ENCODE results near the gene ATF7IP. TPM values are rescaled to one million over a fixed set of nuclear protein-coding genes. Genes with fewer than 3 reads are reported as not detected.

Gene ATF7IP, protein sequence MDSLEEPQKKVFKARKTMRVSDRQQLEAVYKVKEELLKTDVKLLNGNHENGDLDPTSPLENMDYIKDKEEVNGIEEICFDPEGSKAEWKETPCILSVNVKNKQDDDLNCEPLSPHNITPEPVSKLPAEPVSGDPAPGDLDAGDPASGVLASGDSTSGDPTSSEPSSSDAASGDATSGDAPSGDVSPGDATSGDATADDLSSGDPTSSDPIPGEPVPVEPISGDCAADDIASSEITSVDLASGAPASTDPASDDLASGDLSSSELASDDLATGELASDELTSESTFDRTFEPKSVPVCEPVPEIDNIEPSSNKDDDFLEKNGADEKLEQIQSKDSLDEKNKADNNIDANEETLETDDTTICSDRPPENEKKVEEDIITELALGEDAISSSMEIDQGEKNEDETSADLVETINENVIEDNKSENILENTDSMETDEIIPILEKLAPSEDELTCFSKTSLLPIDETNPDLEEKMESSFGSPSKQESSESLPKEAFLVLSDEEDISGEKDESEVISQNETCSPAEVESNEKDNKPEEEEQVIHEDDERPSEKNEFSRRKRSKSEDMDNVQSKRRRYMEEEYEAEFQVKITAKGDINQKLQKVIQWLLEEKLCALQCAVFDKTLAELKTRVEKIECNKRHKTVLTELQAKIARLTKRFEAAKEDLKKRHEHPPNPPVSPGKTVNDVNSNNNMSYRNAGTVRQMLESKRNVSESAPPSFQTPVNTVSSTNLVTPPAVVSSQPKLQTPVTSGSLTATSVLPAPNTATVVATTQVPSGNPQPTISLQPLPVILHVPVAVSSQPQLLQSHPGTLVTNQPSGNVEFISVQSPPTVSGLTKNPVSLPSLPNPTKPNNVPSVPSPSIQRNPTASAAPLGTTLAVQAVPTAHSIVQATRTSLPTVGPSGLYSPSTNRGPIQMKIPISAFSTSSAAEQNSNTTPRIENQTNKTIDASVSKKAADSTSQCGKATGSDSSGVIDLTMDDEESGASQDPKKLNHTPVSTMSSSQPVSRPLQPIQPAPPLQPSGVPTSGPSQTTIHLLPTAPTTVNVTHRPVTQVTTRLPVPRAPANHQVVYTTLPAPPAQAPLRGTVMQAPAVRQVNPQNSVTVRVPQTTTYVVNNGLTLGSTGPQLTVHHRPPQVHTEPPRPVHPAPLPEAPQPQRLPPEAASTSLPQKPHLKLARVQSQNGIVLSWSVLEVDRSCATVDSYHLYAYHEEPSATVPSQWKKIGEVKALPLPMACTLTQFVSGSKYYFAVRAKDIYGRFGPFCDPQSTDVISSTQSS
- 55.6 and 69.8 TPM in 2 replicates for total RNA-seq (2014; rRNA removed; shearing (Covaris generic))
- total RNA-seq (2022): 66.0 and 85.6 TPM in 2 replicates
- percentile 91 among the genes with signal in this experiment for Bru-seq, nascent RNA
- BruChase-seq, experiment 1, labeled RNA remaining after a 6-hour chase: percentile 70 among the genes with signal in this experiment
- percentile 81 among the genes with signal in this experiment for BruChase-seq, experiment 2, labeled RNA remaining after a 2-hour chase
- long read RNA-seq, full-length matches to known transcripts: 16 of 46 reads
- long read RNA-seq, partial matches to known transcripts: 11 of 46 reads
- long read RNA-seq, other reads (novel, unspliced or antisense): 19 of 46 reads

DNA sequence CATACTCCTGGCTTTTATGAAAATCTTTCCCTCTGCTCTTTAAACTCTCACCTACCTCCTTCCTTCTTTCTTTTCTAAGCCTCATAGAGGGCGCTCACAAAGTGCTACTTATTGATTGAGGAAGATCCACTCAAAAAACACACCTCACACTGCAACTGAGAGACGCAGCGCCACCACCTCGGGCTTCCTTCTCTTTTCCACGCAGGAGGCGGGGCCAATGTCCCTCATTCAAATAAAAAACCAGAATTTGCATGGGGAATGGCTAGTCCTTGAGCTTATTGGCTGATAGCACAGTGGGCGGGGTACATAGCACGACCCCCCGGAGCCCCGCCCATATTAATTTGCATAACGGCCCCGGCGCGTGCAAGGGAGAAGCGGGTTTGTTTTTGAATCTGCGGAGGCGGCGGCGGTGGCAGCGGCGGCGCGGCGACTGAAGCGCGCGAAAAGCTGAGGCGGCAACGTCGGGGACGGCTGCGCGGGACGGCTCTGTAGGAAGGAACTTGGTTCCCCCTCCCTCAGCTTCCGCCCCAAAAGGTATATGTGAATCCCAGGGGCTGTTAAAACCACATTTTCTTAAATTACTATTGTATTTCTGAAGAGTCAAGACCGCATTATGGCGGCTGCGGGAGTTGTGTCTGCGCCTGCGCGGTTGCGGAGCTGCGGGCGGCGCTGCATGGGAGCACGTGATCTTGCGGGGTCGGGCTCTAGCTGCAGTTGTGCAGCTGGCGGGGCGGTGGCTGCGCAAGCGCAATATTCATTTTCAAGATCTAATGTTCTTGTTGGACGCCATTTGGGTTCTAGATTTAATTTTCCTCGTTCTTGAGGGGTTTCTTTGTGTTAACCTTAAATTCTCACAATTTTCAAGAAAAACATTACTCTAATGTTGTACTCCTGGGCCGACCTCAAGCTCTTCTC lies at the start of gene ATF7IP:
Gene ATF7IP (plus strand): TSS at position 389 of the 915 bp plus-strand sequence. CDS start 58,234 bp downstream, outside the sequence.
- peak within 1 kb of the TSS; percentile 22 for H3K4me3 ChIP-seq (ENCODE audit: low read depth, low read length, poor library complexity, severe bottlenecking)
- H3K27ac ChIP-seq (ENCODE audit: low read depth, low read length, poor library complexity, severe bottlenecking): peak within 1 kb of the TSS; percentile 51
- CTCF ChIA-PET (ENCODE audit: unreplicated experiment): interaction anchor here (0.8 to 1.0 kb wide), 2 partner anchors 85 to 128 kb away, joined by 3 to 4 read pairs; no protein-coding TSS in a partner anchor
- no peaks in the 10 kb centered on the region for H3K9me2 ChIP-seq (ENCODE audit: insufficient read depth, low read length)
- H3K9me3 ChIP-seq (ENCODE audit: low read length): peaks cover 34% of the 10 kb centered on the region; the same call in 1 of the 2 replicates
- intact Hi-C loops (cut with micrococcal nuclease; ENCODE audit: unreplicated experiment): loop anchor here (1.0 to 5.0 kb wide), 7 partner anchors 19 to 247 kb away; no protein-coding TSS in a partner anchor
- no peaks in the 10 kb centered on the region for H4K20me1 ChIP-seq (ENCODE audit: insufficient read depth, low read length)
- TSS peak; percentile 75 for BruUV-seq (replicated peaks)
- DNase-seq (ENCODE audit: low spot score): peak; percentile 68
- peak within 1 kb of the TSS; percentile 90 for H2AFZ ChIP-seq (ENCODE audit: low read length)
- peaks cover 12% of the 10 kb centered on the region; the same call in 1 of the 2 replicates for H3K36me3 ChIP-seq (ENCODE audit: insufficient read depth, low read length)
- no peaks in the 10 kb centered on the region for H3K79me2 ChIP-seq (ENCODE audit: insufficient read depth, low read depth, low read length)
- peak within 1 kb of the TSS; percentile 45; the same call in 1 of the 2 replicates for H3K4me2 ChIP-seq (ENCODE audit: low read length)
- POLR2A ChIA-PET: interaction anchor here (0.7 to 2.6 kb wide), 17 partner anchors 16 to 115 kb away, joined by 3 to 14 read pairs (median 3); no protein-coding TSS in a partner anchor
- H3K4me1 ChIP-seq (ENCODE audit: insufficient read depth, low read length, poor library complexity, severe bottlenecking): peaks cover 36% of the 10 kb centered on the region
- no peak for TF ChIP-seq EZH2phosphoT487 (IDR thresholded peaks at IDR 0.05; ENCODE audit: borderline replicate concordance, low read depth, low read length)
- TF ChIP-seq, protein P1, sequence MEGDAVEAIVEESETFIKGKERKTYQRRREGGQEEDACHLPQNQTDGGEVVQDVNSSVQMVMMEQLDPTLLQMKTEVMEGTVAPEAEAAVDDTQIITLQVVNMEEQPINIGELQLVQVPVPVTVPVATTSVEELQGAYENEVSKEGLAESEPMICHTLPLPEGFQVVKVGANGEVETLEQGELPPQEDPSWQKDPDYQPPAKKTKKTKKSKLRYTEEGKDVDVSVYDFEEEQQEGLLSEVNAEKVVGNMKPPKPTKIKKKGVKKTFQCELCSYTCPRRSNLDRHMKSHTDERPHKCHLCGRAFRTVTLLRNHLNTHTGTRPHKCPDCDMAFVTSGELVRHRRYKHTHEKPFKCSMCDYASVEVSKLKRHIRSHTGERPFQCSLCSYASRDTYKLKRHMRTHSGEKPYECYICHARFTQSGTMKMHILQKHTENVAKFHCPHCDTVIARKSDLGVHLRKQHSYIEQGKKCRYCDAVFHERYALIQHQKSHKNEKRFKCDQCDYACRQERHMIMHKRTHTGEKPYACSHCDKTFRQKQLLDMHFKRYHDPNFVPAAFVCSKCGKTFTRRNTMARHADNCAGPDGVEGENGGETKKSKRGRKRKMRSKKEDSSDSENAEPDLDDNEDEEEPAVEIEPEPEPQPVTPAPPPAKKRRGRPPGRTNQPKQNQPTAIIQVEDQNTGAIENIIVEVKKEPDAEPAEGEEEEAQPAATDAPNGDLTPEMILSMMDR (conservative IDR thresholded peaks at IDR 0.05; ENCODE audit: low read length): peak; percentile 75
